Mesenchymal stem cell (in vitro differentiated cells and primary cell): ENCODE data around the gene CYP2W1.
A peak's percentile ranks its signal among the peaks of the same experiment; 100 is the strongest.

ENCODE experiments used
- DNase-seq: peaks from one replicate; pipeline ENCODE4 v3.0.0-alpha.2; 2013
- H2AFZ ChIP-seq: one replicate; pipeline ENCODE4 v1.6.1; 2013; ENCODE audit warnings: low read depth, mild to moderate bottlenecking, control low read depth, inconsistent platforms, low read length, moderate library complexity
- H2AK5ac ChIP-seq: 2 replicates; pipeline ENCODE4 v1.6.1; 2013; ENCODE audit warnings: low read length, moderate library complexity, mild to moderate bottlenecking, inconsistent platforms; ENCODE audit not compliant: severe bottlenecking
- H2BK120ac ChIP-seq: one replicate; pipeline ENCODE4 v1.6.1; 2013; ENCODE audit warnings: low read depth, mild to moderate bottlenecking, inconsistent platforms, low read length, moderate library complexity
- H2BK12ac ChIP-seq, 2 experiments: one replicate each; pipeline ENCODE4 v1.6.1; 2013; ENCODE audit warnings: inconsistent platforms in 2 of 2, low read length in 2 of 2, mild to moderate bottlenecking in 2 of 2, moderate library complexity in 2 of 2, control low read depth in 1 of 2
- H2BK15ac ChIP-seq: one replicate; pipeline ENCODE4 v1.6.1; 2013; ENCODE audit warnings: mild to moderate bottlenecking, low read depth, inconsistent platforms; ENCODE audit not compliant: poor library complexity, severe bottlenecking
- H2BK5ac ChIP-seq: 2 replicates; pipeline ENCODE4 v1.6.1; 2013; ENCODE audit warnings: low read depth, mild to moderate bottlenecking, low read length, control low read depth, inconsistent platforms; ENCODE audit not compliant: poor library complexity, severe bottlenecking
- H3K14ac ChIP-seq, 2 experiments: one replicate each; pipeline ENCODE4 v1.6.1; 2013; ENCODE audit warnings: inconsistent platforms in 2 of 2, low read length in 2 of 2, control low read depth in 1 of 2, mild to moderate bottlenecking in 1 of 2, moderate library complexity in 1 of 2
- H3K18ac ChIP-seq, 2 experiments: one replicate each; pipeline ENCODE4 v1.6.1; 2013; ENCODE audit warnings: inconsistent platforms in 2 of 2, low read length in 2 of 2, control low read depth in 1 of 2, low read depth in 1 of 2, mild to moderate bottlenecking in 1 of 2
- H3K23ac ChIP-seq, 2 experiments: one replicate each; pipeline ENCODE4 v1.6.1; 2013; ENCODE audit warnings: inconsistent platforms in 2 of 2, low read length in 2 of 2, mild to moderate bottlenecking in 2 of 2, moderate library complexity in 2 of 2, control low read depth in 1 of 2
- H3K27ac ChIP-seq: 2 replicates; pipeline ENCODE4 v1.5.1; 2013; ENCODE audit warnings: mild to moderate bottlenecking, moderate library complexity, low read length, control low read depth, inconsistent platforms; ENCODE audit not compliant: poor library complexity, severe bottlenecking
- H3K27me3 ChIP-seq, 2 experiments: 2 replicates each; pipeline versions ENCODE4 v1.6.1 to v1.7.0; 2013; ENCODE audit warnings: low read length in 2 of 2, mild to moderate bottlenecking in 2 of 2, moderate library complexity in 2 of 2, control low read depth in 1 of 2, inconsistent platforms in 1 of 2; ENCODE audit not compliant: control insufficient read depth in 1 of 2, insufficient read depth in 1 of 2
- H3K36me3 ChIP-seq, 2 experiments: 2 replicates each; pipeline versions ENCODE4 v1.6.1 to v1.7.0; 2013; ENCODE audit warnings: low read length in 2 of 2, control low read depth in 1 of 2, inconsistent platforms in 1 of 2, low read depth in 1 of 2, mild to moderate bottlenecking in 1 of 2; ENCODE audit not compliant: insufficient read depth in 2 of 2, control insufficient read depth in 1 of 2
- H3K4ac ChIP-seq, 2 experiments: one replicate each; pipeline ENCODE4 v1.6.1; 2013; ENCODE audit warnings: inconsistent platforms in 2 of 2, low read length in 2 of 2, mild to moderate bottlenecking in 2 of 2, moderate library complexity in 2 of 2, control low read depth in 1 of 2, low read depth in 1 of 2
- H3K4me1 ChIP-seq: 2 replicates; pipeline ENCODE4 v1.6.1; 2013; ENCODE audit warnings: low read depth, low read length, control low read depth; ENCODE audit not compliant: control insufficient read depth, insufficient read depth
- H3K4me2 ChIP-seq: 2 replicates; pipeline ENCODE4 v1.6.1; 2013; ENCODE audit warnings: low read length, mild to moderate bottlenecking, inconsistent platforms; ENCODE audit not compliant: poor library complexity, severe bottlenecking
- H3K4me3 ChIP-seq, 2 experiments: 2 replicates each; pipeline versions ENCODE4 v1.5.1 to v1.7.0; 2013; ENCODE audit warnings: low read length in 2 of 2, mild to moderate bottlenecking in 2 of 2, control low read depth in 1 of 2, low read depth in 1 of 2; ENCODE audit not compliant: insufficient read depth in 1 of 2
- H3K79me1 ChIP-seq: replicated peaks from 2 replicates; pipeline ENCODE4 v1.6.1; 2013; ENCODE audit warnings: mild to moderate bottlenecking, control low read depth, low read length, inconsistent platforms; ENCODE audit not compliant: poor library complexity, severe bottlenecking
- H3K9ac ChIP-seq: 2 replicates; pipeline ENCODE4 v1.7.0; 2013; ENCODE audit warnings: mild to moderate bottlenecking, low read length, moderate library complexity
- H3K9me3 ChIP-seq: 2 replicates; pipeline ENCODE4 v1.7.0; 2013; ENCODE audit warnings: mild to moderate bottlenecking, low read length; ENCODE audit not compliant: control insufficient read depth
- H4K8ac ChIP-seq: one replicate; pipeline ENCODE4 v1.6.1; 2013; ENCODE audit warnings: inconsistent platforms, mild to moderate bottlenecking, low read length, moderate library complexity
- H4K91ac ChIP-seq: one replicate; pipeline ENCODE4 v1.6.1; 2013; ENCODE audit warnings: mild to moderate bottlenecking, low read length, inconsistent platforms
- WGBS: methylation state at CpG from one replicate; pipeline ENCODE4 v1.1.7; 2013; ENCODE audit warnings: mixed read lengths; 5-methylcytosine and 5-hydroxymethylcytosine counted together

Gene CYP2W1

DNA sequence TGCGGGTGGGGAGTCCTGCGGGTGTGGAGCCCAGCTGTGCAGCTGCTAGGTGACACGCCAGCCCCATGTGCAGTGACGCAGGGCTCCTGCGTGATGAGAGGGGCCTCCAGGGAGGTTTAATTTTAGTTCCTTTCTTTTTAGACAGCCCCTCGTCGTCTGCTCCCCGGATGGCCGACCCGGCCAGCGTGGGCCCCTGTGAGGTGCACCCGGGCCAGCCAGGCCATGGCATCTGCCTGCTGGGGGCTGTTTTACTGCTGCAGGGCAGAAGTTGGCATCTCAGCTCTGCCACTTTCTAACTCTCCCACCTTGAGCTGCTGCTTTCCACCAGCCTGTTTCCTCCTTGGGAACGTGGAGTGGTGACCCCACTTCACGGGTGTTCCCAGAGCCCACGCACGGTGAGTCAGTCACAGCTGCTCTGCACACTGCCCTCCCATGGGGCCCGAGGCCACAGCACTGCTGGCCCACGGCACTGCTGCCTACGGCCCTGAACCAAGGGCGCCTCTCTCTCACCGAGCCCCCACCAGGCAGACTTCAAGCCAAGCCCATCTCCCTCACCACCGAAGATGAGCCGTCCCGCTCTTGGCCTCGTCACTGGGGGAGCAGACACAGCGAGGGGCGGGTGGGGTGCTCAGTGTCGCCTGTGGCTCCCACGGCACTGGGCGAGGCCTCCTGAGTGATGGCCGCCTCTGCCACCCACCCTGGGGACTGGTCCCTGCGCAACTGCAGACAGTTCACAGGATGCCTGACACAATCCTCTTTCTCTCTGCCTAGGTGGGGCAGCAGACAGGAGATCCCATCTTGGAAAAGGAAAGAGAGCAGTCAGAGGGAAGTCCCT lies 21.3 kb downstream of the CYP2W1 start:
- Histone ChIP-seq H2BK15ac (no peak overlapping the region), H2BK12ac (no peak overlapping the region), H3K4me1 (peaks cover 16% of the 10 kb centered on the region), H4K8ac (no peak overlapping the region), H3K14ac (no peak overlapping the region), H3K4ac (no peak overlapping the region), H3K79me1 (peaks cover 17% of the 10 kb centered on the region), H3K9me3 (no peaks in the 10 kb centered on the region), H3K27ac (no peak overlapping the region), H2AFZ (no peak overlapping the region), H3K27me3 (no peaks in the 10 kb centered on the region), H2BK5ac (no peak overlapping the region), H3K18ac (no peak overlapping the region), H3K36me3 (peaks cover 20 to 68% of the 10 kb centered on the region in 2 experiments), H3K9ac (no peak overlapping the region), H3K4me2 (no peak overlapping the region), H3K4me3 (no peak overlapping the region), H2BK120ac (no peak overlapping the region), H2AK5ac (no peak overlapping the region), H3K23ac (no peak overlapping the region), H4K91ac (peak overlapping the region; percentile 70)
- WGBS, result 87% methylated on average over 32 of the region's 32 CpGs
- DNase-seq, result no peak

DNA sequence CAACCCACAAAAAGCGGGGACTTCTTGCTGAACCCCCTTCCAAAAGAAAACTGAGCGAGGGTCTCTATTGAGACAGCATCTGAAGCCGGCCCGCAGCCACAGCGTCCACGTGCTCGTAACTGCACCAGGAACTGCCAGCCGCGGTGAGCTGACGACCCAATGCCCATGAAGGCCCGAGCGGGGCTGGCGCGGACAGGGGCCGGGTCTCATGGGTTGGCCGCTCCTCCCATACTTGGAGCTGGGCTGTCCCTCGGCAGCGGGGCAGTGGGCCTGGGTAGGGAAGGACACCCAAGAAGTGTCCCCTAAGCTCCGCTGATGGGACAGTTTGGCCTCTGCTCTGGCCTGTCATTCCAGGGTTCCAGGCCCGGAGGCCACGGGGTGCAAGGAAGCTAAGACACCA lies 22.3 kb downstream of the CYP2W1 start:
- Histone ChIP-seq H3K27me3 (no peaks in the 10 kb centered on the region), H3K27ac (no peak overlapping the region), H2AFZ (no peak overlapping the region), H3K4ac (no peak overlapping the region), H3K4me3 (no peak overlapping the region), H3K23ac (no peak overlapping the region), H2BK12ac (no peak overlapping the region), H3K79me1 (peaks cover 17% of the 10 kb centered on the region), H3K9me3 (no peaks in the 10 kb centered on the region), H3K36me3 (peaks cover 20 to 67% of the 10 kb centered on the region in 2 experiments), H3K4me1 (peaks cover 15% of the 10 kb centered on the region), H2BK15ac (no peak overlapping the region), H3K14ac (no peak overlapping the region), H2BK120ac (no peak overlapping the region), H4K91ac (peak overlapping the region; percentile 65), H2BK5ac (no peak overlapping the region), H4K8ac (no peak overlapping the region), H2AK5ac (no peak overlapping the region), H3K4me2 (no peak overlapping the region), H3K9ac (no peak overlapping the region), H3K18ac (no peak overlapping the region)
- 97% methylated on average over 21 of the region's 21 CpGs for WGBS
- DNase-seq, result no peak

DNA sequence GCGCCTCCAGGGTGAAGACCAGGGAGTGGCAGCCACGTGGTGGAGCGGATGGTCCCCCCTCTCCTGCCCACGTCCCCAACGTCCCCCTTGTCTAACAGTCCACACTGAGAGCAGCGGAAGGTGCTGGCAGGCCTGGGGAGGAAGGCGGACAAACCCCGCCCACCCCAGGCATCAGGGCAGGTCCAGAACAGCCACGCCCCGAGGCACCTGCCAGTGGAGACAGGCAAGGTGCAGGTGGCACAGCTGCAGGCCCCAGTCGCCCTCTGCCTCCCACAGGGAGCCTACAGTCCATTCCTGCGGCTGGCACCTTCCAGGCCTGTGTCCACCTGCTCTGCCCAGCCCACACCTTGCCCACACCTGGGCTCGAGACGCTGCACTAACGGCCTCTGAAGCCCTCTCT lies 24.9 kb downstream of the CYP2W1 start:
- Histone ChIP-seq H2AFZ (no peak overlapping the region), H4K8ac (no peak overlapping the region), H3K4me2 (no peak overlapping the region), H3K27me3 (no peaks in the 10 kb centered on the region), H3K27ac (no peak overlapping the region), H4K91ac (no peak overlapping the region), H3K23ac (no peak overlapping the region), H3K9me3 (no peaks in the 10 kb centered on the region), H3K4me3 (no peak overlapping the region), H2BK15ac (no peak overlapping the region), H2BK5ac (no peak overlapping the region), H3K36me3 (peaks cover 20 to 73% of the 10 kb centered on the region in 2 experiments), H2BK120ac (no peak overlapping the region), H3K4me1 (peaks cover 14% of the 10 kb centered on the region), H3K4ac (no peak overlapping the region), H3K18ac (no peak overlapping the region), H3K79me1 (peaks cover 38% of the 10 kb centered on the region), H3K9ac (no peak overlapping the region), H3K14ac (no peak overlapping the region), H2AK5ac (no peak overlapping the region), H2BK12ac (no peak overlapping the region)
- no peak for DNase-seq
- WGBS, result over 99% methylated on average over 11 of the region's 15 CpGs

DNA sequence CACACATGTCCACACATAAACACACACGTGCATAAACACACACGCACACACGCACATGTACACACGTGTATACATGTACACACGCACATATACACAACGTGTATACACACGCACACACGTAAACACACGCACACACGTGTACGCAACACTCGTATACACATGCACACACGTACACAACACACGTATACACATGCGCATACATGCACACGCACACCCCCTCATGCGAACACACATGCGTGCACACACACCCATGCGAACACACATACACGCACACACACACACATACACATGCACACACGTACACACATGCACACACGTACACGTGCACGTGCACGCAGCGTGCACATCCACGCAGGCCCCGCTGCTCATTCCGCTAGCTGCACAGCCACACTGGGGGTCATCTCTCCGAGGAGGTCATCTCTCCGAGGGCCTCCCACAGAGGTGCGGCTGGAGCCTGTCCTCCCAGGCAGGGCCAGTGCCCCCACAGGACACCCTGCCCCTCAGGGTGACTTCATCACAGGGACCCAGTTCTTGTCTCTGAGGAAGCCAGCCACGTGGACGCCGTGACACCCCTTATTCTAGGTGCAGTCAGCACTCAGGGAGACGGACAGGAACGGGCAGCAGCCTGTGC lies 25.9 kb downstream of the CYP2W1 start:
- Histone ChIP-seq H4K91ac (peak overlapping the region; percentile 81), H3K36me3 (peaks cover 20 to 73% of the 10 kb centered on the region in 2 experiments), H3K79me1 (peaks cover 41% of the 10 kb centered on the region), H3K27me3 (no peaks in the 10 kb centered on the region), H3K14ac (no peak overlapping the region), H2BK5ac (no peak overlapping the region), H2BK120ac (no peak overlapping the region), H3K4ac (no peak overlapping the region), H3K9ac (no peak overlapping the region), H2AK5ac (no peak overlapping the region), H3K9me3 (no peaks in the 10 kb centered on the region), H2BK12ac (no peak overlapping the region), H2BK15ac (no peak overlapping the region), H2AFZ (no peak overlapping the region), H3K27ac (no peak overlapping the region), H3K4me2 (no peak overlapping the region), H3K18ac (peak overlapping the region in 1 of 2 experiments; percentile 3), H3K4me3 (no peak overlapping the region), H3K4me1 (peaks cover 14% of the 10 kb centered on the region), H4K8ac (no peak overlapping the region), H3K23ac (no peak overlapping the region)
- 95% methylated on average over 37 of the region's 37 CpGs for WGBS
- no peak for DNase-seq
